B cell (primary cell): ENCODE data around the gene LRRC39. TPM values are rescaled to one million over a fixed set of nuclear protein-coding genes. Genes with fewer than 3 reads are reported as not detected.

Source experiments
- ATAC-seq: fragments of 200-7000 bp; cut with Tn5 transposase; one replicate; pipeline ENCODE4 v1.10.0; 2021; ENCODE audit warnings: low read depth, mild to moderate bottlenecking, moderate number of reproducible peaks, moderate library complexity
- CTCF ChIA-PET: fragments of 350-600 bp; sonication (Branson Sonifier 250); formaldehyde crosslinking; loops from one replicate; lab custom pipeline; 2021; ENCODE audit warnings: antibody characterized with exemption, inconsistent platforms; lab: Charles Lee
- POLR2A ChIA-PET: fragments of 350-600 bp; sonication (Branson Sonifier 250); formaldehyde crosslinking; loops from one replicate; lab custom pipeline; 2021; ENCODE audit warnings: antibody characterized with exemption; lab: Charles Lee
- DNase-seq: peaks from one replicate; pipeline ENCODE4 v3.0.0; 2013
- H2AFZ ChIP-seq: 2 replicates; pipeline ENCODE4 v1.6.1; 2012; ENCODE audit warnings: mild to moderate bottlenecking, low read depth, low read length; ENCODE audit not compliant: insufficient read depth, poor library complexity, severe bottlenecking
- H3K27ac ChIP-seq, 2 donors: 1 replicate in 1 of 2; 2 replicates in 1 of 2; pipeline ENCODE4 v1.5.1; 2012 to 2013; ENCODE audit warnings: low read length in 2 of 2, mild to moderate bottlenecking in 2 of 2, moderate library complexity in 1 of 2
- H3K27me3 ChIP-seq, 4 experiments: fragments of 200-600 bp in 1 of 4; sonication (generic) in 1 of 4; replicated peaks in 1 of 4; 1 replicate in 2 of 4; 2 replicates in 2 of 4; pipeline versions ENCODE4 v1.6.1 to v1.7.0; 2013 to 2016; ENCODE audit warnings: low read length in 3 of 4, mild to moderate bottlenecking in 2 of 4, mixed read lengths in 1 of 4, moderate library complexity in 1 of 4; ENCODE audit not compliant: insufficient read depth in 4 of 4, control insufficient read depth in 3 of 4; ENCODE audit errors: control extremely low read depth in 1 of 4
- H3K36me3 ChIP-seq, 2 experiments: replicated peaks in 1 of 2; 1 replicate in 1 of 2; 2 replicates in 1 of 2; pipeline versions ENCODE4 v1.6.1 to v1.7.1; 2013; ENCODE audit warnings: low read length in 1 of 2; ENCODE audit not compliant: insufficient read depth in 2 of 2, control insufficient read depth in 1 of 2; ENCODE audit errors: control extremely low read depth in 1 of 2, extremely low read depth in 1 of 2
- H3K4me1 ChIP-seq, 2 donors: fragments of 200-600 bp in 1 of 2; sonication (generic) in 1 of 2; 1 replicate in 1 of 2; 2 replicates in 1 of 2; pipeline versions ENCODE4 v1.5.1 to v1.6.1; 2013 to 2017; ENCODE audit warnings: low read length in 2 of 2; ENCODE audit not compliant: control insufficient read depth in 2 of 2, insufficient read depth in 2 of 2
- H3K4me2 ChIP-seq: replicated peaks from 2 replicates; pipeline ENCODE3; 2012; ENCODE audit warnings: mild to moderate bottlenecking, low read depth, low read length; ENCODE audit not compliant: poor library complexity, severe bottlenecking
- H3K4me3 ChIP-seq, 5 experiments: fragments of 200-600 bp in 1 of 5; sonication (generic) in 1 of 5; 1 replicate in 3 of 5; 2 replicates in 2 of 5; pipeline versions ENCODE4 v1.5.1 to v1.7.0; 2011 to 2016; ENCODE audit warnings: low read length in 4 of 5, mild to moderate bottlenecking in 4 of 5, low read depth in 2 of 5, control low read depth in 1 of 5, moderate library complexity in 1 of 5; ENCODE audit not compliant: insufficient read depth in 1 of 5; ENCODE audit errors: control extremely low read depth in 1 of 5, extremely low read depth in 1 of 5
- H3K79me2 ChIP-seq: fragments of 200-600 bp; sonication (generic); one replicate; pipeline ENCODE4 v1.6.0; 2016; ENCODE audit warnings: low read length; ENCODE audit not compliant: control insufficient read depth, insufficient read depth
- H3K9ac ChIP-seq: fragments of 200-600 bp; sonication (generic); 2 replicates; pipeline ENCODE4 v1.6.1; 2017; ENCODE audit warnings: mild to moderate bottlenecking, low read length, moderate library complexity
- H3K9me3 ChIP-seq, 3 donors: one replicate each; pipeline versions ENCODE4 v1.6.1 to v1.7.1; 2013; ENCODE audit warnings: low read length in 2 of 3; ENCODE audit not compliant: control insufficient read depth in 2 of 3, insufficient read depth in 1 of 3; ENCODE audit errors: control extremely low read depth in 1 of 3
- H4K20me1 ChIP-seq: 2 replicates; pipeline ENCODE4 v1.6.0; 2012; ENCODE audit warnings: mild to moderate bottlenecking, low read length; ENCODE audit not compliant: insufficient read depth, control insufficient read depth, poor library complexity, severe bottlenecking
- H3K27ac Mint-ChIP-seq: one replicate; pipeline ENCODE4 v1.8.0; 2021; ENCODE audit warnings: mixed read lengths
- H3K27me3 Mint-ChIP-seq: one replicate; pipeline ENCODE4 v1.8.0; 2021; ENCODE audit warnings: mixed read lengths
- H3K4me1 Mint-ChIP-seq: one replicate; pipeline ENCODE4 v1.8.0; 2021; ENCODE audit warnings: mixed read lengths
- H3K4me3 Mint-ChIP-seq: one replicate; pipeline ENCODE4 v1.8.0; 2021; ENCODE audit warnings: mixed read lengths
- H3K9me3 Mint-ChIP-seq: one replicate; pipeline ENCODE4 v1.8.0; 2022; ENCODE audit warnings: mixed read lengths; ENCODE audit not compliant: insufficient read depth
- CTCF ChIP-seq: fragments of 200-600 bp; IDR thresholded peaks from one replicate; pipeline ENCODE4 v1.8.0; 2022; ENCODE audit warnings: antibody characterized with exemption, mild to moderate bottlenecking
- EZH2 ChIP-seq: IDR thresholded peaks from 2 replicates; pipeline ENCODE4 v1.6.1; 2012; ENCODE audit warnings: borderline replicate concordance, low read depth, mild to moderate bottlenecking, moderate library complexity, low read length; ENCODE audit not compliant: insufficient read depth, poor library complexity, severe bottlenecking
- WGBS: methylation state at CpG from one replicate; pipeline ENCODE4 v1.1.5; 2013; ENCODE audit warnings: missing lambda C conversion rate; ENCODE audit not compliant: insufficient coverage; 5-methylcytosine and 5-hydroxymethylcytosine counted together
- intact Hi-C: fragments of 100-400 bp; cut with micrococcal nuclease; formaldehyde crosslinking; loops from one replicate; pipeline ENCODE4 v1.10.0; 2022
- polyA plus RNA-seq: library from polyadenylated mRNA; depleted of rRNA; stranded (reverse); fragments of >200 nt; gene quantifications from 2 replicates; pipeline ENCODE4 v1.2.3, GENCODE V29; 2012
- total RNA-seq, 2 donors: library from RNA; stranded (reverse); fragments of 120-200 nt in 1 of 2; gene quantifications; 1 replicate in 1 of 2; 2 replicates in 1 of 2; pipeline versions ENCODE4 v1.2.3 to v1.2.4, GENCODE V29; 2013 to 2022

Gene LRRC39
- total and polyA plus RNA-seq, 2 donors (not counting 1 experiment from before 2014, with no cell fraction given) = 0.91 to 1.5 TPM

DNA sequence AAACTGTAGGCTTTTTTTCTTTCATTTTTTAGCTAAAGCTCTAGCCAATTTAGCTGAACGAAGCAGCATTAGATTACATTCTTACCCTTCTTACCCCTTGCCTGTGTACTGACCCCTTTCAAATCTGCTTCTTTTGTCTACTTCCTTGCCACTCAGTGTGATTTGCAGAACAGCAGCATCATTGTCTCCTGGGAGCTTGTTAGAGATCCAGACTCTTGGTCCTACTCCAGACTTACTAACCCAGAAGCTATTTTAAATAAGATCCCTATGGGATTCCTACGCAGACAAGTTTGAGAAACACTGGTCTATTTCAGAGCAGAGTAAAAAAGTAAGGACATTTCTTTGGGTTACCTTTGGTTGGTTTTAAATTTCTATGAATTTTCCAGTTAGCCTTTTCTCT, 13.8 kb downstream of the LRRC39 start:
- Mint-ChIP-seq H3K4me1 (no peaks in the 10 kb centered on the region), H3K27ac (no peak overlapping the region), H3K27me3 (no peaks in the 10 kb centered on the region), H3K4me3 (no peak overlapping the region), H3K9me3 (no peaks in the 10 kb centered on the region)
- no peak overlapping the region for H3K27ac ChIP-seq
- no peak overlapping the region for H2AFZ ChIP-seq
- ChIA-PET CTCF (interaction anchor here (0.8 kb wide), 1 partner anchor 299 kb away, joined by 3 read pairs; no protein-coding TSS in a partner anchor), POLR2A (no interaction called here)
- no peak overlapping the region for H3K4me3 ChIP-seq
- H3K27me3 ChIP-seq = no peaks in the 10 kb centered on the region
- no peaks in the 10 kb centered on the region for H3K4me1 ChIP-seq
- TF ChIP-seq CTCF (no peak), EZH2 (no peak)
- H4K20me1 ChIP-seq = no peaks in the 10 kb centered on the region
- no peaks in the 10 kb centered on the region for H3K36me3 ChIP-seq
- H3K4me2 ChIP-seq = no peak overlapping the region
- ATAC-seq (no peak), DNase-seq (no peak)
- no peak overlapping the region for H3K9ac ChIP-seq
- no peaks in the 10 kb centered on the region for H3K79me2 ChIP-seq
- H3K9me3 ChIP-seq = no peaks in the 10 kb centered on the region
- intact Hi-C loops = no loop called here
- no CpG with 5 or more reads among the region's 2 CpGs for WGBS

DNA sequence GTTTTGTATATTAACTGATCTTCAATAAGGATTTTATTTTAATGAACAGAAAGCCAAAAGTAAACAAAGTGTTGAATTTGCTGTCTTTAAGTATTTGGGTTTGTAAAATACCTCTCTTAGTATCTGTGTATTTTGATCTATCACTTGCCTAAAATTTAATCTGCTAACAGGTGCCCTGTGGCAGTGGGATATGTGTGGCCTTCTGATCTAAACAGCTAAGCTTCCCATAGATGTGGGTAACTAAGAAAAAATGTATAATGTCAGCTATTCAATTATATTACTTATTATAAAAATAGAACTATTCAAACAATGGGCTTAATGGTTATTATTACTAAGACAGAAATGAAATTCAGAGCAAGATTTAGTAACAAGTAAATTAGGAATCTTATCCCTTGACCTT, 15.2 kb downstream of the LRRC39 start:
- no peaks in the 10 kb centered on the region for H3K79me2 ChIP-seq
- POLR2A ChIA-PET = no interaction called here
- Mint-ChIP-seq H3K9me3 (no peaks in the 10 kb centered on the region), H3K4me1 (no peaks in the 10 kb centered on the region), H3K4me3 (no peak overlapping the region), H3K27me3 (no peaks in the 10 kb centered on the region), H3K27ac (no peak overlapping the region)
- H3K36me3 ChIP-seq = no peaks in the 10 kb centered on the region
- ATAC-seq = no peak
- no peak overlapping the region for H3K27ac ChIP-seq
- no peak overlapping the region for H3K4me2 ChIP-seq
- CTCF ChIA-PET = no interaction called here
- H3K27me3 ChIP-seq = no peaks in the 10 kb centered on the region
- no peaks in the 10 kb centered on the region for H3K4me1 ChIP-seq
- H2AFZ ChIP-seq = no peak overlapping the region
- DNase-seq = no peak
- H4K20me1 ChIP-seq = no peaks in the 10 kb centered on the region
- H3K9ac ChIP-seq = no peak overlapping the region
- H3K4me3 ChIP-seq = no peak overlapping the region
- no peaks in the 10 kb centered on the region for H3K9me3 ChIP-seq
- TF ChIP-seq CTCF (no peak), EZH2 (no peak)
- intact Hi-C loops = no loop called here
